H9 (cell line): Measurements from ENCODE around the gene RAI14. TPM values are rescaled to one million over a fixed set of nuclear protein-coding genes. Genes with fewer than 3 reads are reported as not detected.

ENCODE experiments used
- DNase-seq: peaks from one replicate; pipeline ENCODE4 v3.0.0-alpha.2; 2017
- H2AFZ ChIP-seq: one replicate; pipeline ENCODE4 v1.6.1; 2013; ENCODE audit warnings: mild to moderate bottlenecking, low read length, control low read depth, moderate library complexity
- H2AK5ac ChIP-seq: 2 replicates; pipeline ENCODE4 v1.6.1; 2013; ENCODE audit warnings: low read length, control low read depth, mixed read lengths; ENCODE audit not compliant: insufficient read length
- H2BK120ac ChIP-seq: one replicate; pipeline ENCODE4 v1.6.1; 2013; ENCODE audit warnings: low read depth, mild to moderate bottlenecking, low read length, control low read depth, inconsistent platforms; ENCODE audit not compliant: poor library complexity, severe bottlenecking
- H2BK12ac ChIP-seq: 2 replicates; pipeline ENCODE4 v1.6.1; 2013; ENCODE audit warnings: low read length, control low read depth, mixed read lengths, low read depth; ENCODE audit not compliant: insufficient read length
- H2BK15ac ChIP-seq: 2 replicates; pipeline ENCODE4 v1.6.1; 2013; ENCODE audit warnings: low read depth, low read length, control low read depth
- H2BK20ac ChIP-seq: one replicate; pipeline ENCODE4 v1.6.1; 2013; ENCODE audit warnings: low read depth, mild to moderate bottlenecking, low read length, control low read depth, inconsistent platforms; ENCODE audit not compliant: poor library complexity, severe bottlenecking
- H2BK5ac ChIP-seq: 2 replicates; pipeline ENCODE4 v1.6.1; 2013; ENCODE audit warnings: low read length, control low read depth, mixed read lengths; ENCODE audit not compliant: insufficient read length
- H3K14ac ChIP-seq: 2 replicates; pipeline ENCODE4 v1.6.1; 2013; ENCODE audit warnings: low read length, control low read depth; ENCODE audit not compliant: insufficient read depth
- H3K18ac ChIP-seq: 2 replicates; pipeline ENCODE4 v1.6.1; 2013; ENCODE audit warnings: low read depth, mild to moderate bottlenecking, mixed read lengths, low read length, control low read depth; ENCODE audit not compliant: insufficient read length
- H3K23ac ChIP-seq: 2 replicates; pipeline ENCODE4 v1.6.1; 2013; ENCODE audit warnings: low read length, control low read depth, mixed read lengths, low read depth; ENCODE audit not compliant: insufficient read length
- H3K23me2 ChIP-seq: 2 replicates; pipeline ENCODE4 v1.6.1; 2013; ENCODE audit warnings: low read depth, mild to moderate bottlenecking, mixed read lengths, low read length, control low read depth; ENCODE audit not compliant: insufficient read length, poor library complexity, severe bottlenecking
- H3K27ac ChIP-seq: 2 replicates; pipeline ENCODE4 v1.5.1; 2013; ENCODE audit warnings: low read length, control low read depth, mixed read lengths, low read depth; ENCODE audit not compliant: insufficient read length
- H3K27me3 ChIP-seq: 2 replicates; pipeline ENCODE4 v1.6.1; 2013; ENCODE audit warnings: low read length, control low read depth, inconsistent platforms; ENCODE audit not compliant: insufficient read depth
- H3K4ac ChIP-seq: 2 replicates; pipeline ENCODE4 v1.6.1; 2013; ENCODE audit warnings: low read depth, mild to moderate bottlenecking, control low read depth, inconsistent platforms, low read length, moderate library complexity
- H3K4me1 ChIP-seq: 2 replicates; pipeline ENCODE4 v1.6.1; 2013; ENCODE audit warnings: low read length, control low read depth, inconsistent platforms; ENCODE audit not compliant: insufficient read depth
- H3K4me2 ChIP-seq: 2 replicates; pipeline ENCODE4 v1.6.1; 2013; ENCODE audit warnings: low read length, control low read depth, mixed read lengths; ENCODE audit not compliant: insufficient read length, insufficient read depth
- H3K56ac ChIP-seq: 2 replicates; pipeline ENCODE4 v1.6.1; 2013; ENCODE audit warnings: low read depth, mild to moderate bottlenecking, mixed read lengths, low read length, control low read depth; ENCODE audit not compliant: insufficient read length
- H3K79me1 ChIP-seq: 2 replicates; pipeline ENCODE4 v1.6.1; 2013; ENCODE audit warnings: low read depth, mild to moderate bottlenecking, moderate library complexity, low read length, control low read depth, inconsistent platforms; ENCODE audit not compliant: insufficient read depth, poor library complexity, severe bottlenecking
- H3K79me2 ChIP-seq: 2 replicates; pipeline ENCODE4 v1.6.1; 2013; ENCODE audit warnings: low read length, control low read depth, inconsistent platforms; ENCODE audit not compliant: insufficient read depth
- H3K9ac ChIP-seq: 2 replicates; pipeline ENCODE4 v1.6.1; 2013; ENCODE audit warnings: low read length, control low read depth, mixed read lengths; ENCODE audit not compliant: insufficient read length; ENCODE audit errors: extremely low read depth
- H3K9me3 ChIP-seq: one replicate; pipeline ENCODE4 v1.6.1; 2013; ENCODE audit warnings: low read depth, low read length, inconsistent platforms; ENCODE audit not compliant: control insufficient read depth
- H3T11ph ChIP-seq: one replicate; pipeline ENCODE4 v1.6.1; 2013; ENCODE audit warnings: mild to moderate bottlenecking, low read length, control low read depth, inconsistent platforms
- H4K20me1 ChIP-seq: one replicate; pipeline ENCODE4 v1.6.1; 2013; ENCODE audit not compliant: control insufficient read depth, insufficient read length, insufficient read depth
- H4K5ac ChIP-seq: 2 replicates; pipeline ENCODE4 v1.6.1; 2013; ENCODE audit warnings: low read depth, mild to moderate bottlenecking, mixed read lengths, low read length, control low read depth; ENCODE audit not compliant: insufficient read length
- H4K8ac ChIP-seq: replicated peaks from 2 replicates; pipeline ENCODE4 v1.6.1; 2013; ENCODE audit warnings: low read length, control low read depth, mixed read lengths, low read depth; ENCODE audit not compliant: insufficient read length
- H4K91ac ChIP-seq: 2 replicates; pipeline ENCODE4 v1.6.1; 2013; ENCODE audit warnings: low read depth, mild to moderate bottlenecking, moderate library complexity, mixed read lengths, low read length, control low read depth; ENCODE audit not compliant: insufficient read length
- H3K27ac Mint-ChIP-seq, 3 experiments: 2 replicates in 2 of 3; 3 replicates in 1 of 3; pipeline ENCODE4 v1.8.0; 2020 to 2021; ENCODE audit warnings: mixed read lengths in 3 of 3, mild to moderate bottlenecking in 1 of 3, moderate library complexity in 1 of 3
- H3K27me3 Mint-ChIP-seq: 2 replicates; pipeline ENCODE4 v1.8.0; 2021; ENCODE audit warnings: low read depth, mild to moderate bottlenecking, moderate library complexity, mixed read lengths
- H3K36me3 Mint-ChIP-seq, 3 experiments: 2 replicates in 2 of 3; 3 replicates in 1 of 3; pipeline ENCODE4 v1.8.0; 2020 to 2021; ENCODE audit warnings: low read depth in 3 of 3, mixed read lengths in 3 of 3; ENCODE audit not compliant: insufficient read depth in 1 of 3
- H3K4me1 Mint-ChIP-seq, 2 experiments: 2 replicates each; pipeline ENCODE4 v1.8.0; 2020; ENCODE audit warnings: mixed read lengths in 2 of 2
- H3K4me3 Mint-ChIP-seq, 2 experiments: 2 replicates in 1 of 2; 3 replicates in 1 of 2; pipeline ENCODE4 v1.8.0; 2020 to 2021; ENCODE audit warnings: mild to moderate bottlenecking in 2 of 2, mixed read lengths in 2 of 2, moderate library complexity in 1 of 2
- H3K9me3 Mint-ChIP-seq, 2 experiments: 2 replicates in 1 of 2; 3 replicates in 1 of 2; pipeline ENCODE4 v1.8.0; 2020; ENCODE audit warnings: mild to moderate bottlenecking in 2 of 2, mixed read lengths in 2 of 2, moderate library complexity in 1 of 2
- WGBS: extraction: QIAGEN DNeasy Blood & Tissue Kit; methylation state at CpG from one replicate; pipeline ENCODE4 v1.1.7; 2013; ENCODE audit warnings: missing lambda C conversion rate, low lambda C conversion rate, mixed read lengths; ENCODE audit not compliant: insufficient read length; ENCODE audit errors: extremely low coverage; 5-methylcytosine and 5-hydroxymethylcytosine counted together
- total RNA-seq: library from RNA; stranded (reverse); gene quantifications from 2 replicates; pipeline ENCODE4 v1.2.1, GENCODE V29; 2021
- TF ChIP-seq, protein P1 (sequence below): fragments of 200-600 bp; sonication (generic); conservative IDR thresholded peaks from 3 replicates; pipeline ENCODE4 v1.8.0; 2021; ENCODE audit warnings: antibody characterized with exemption, mild to moderate bottlenecking

RAI14 gene
- total RNA-seq, 1 experiment from 2014 or later, result 127 TPM

DNA sequence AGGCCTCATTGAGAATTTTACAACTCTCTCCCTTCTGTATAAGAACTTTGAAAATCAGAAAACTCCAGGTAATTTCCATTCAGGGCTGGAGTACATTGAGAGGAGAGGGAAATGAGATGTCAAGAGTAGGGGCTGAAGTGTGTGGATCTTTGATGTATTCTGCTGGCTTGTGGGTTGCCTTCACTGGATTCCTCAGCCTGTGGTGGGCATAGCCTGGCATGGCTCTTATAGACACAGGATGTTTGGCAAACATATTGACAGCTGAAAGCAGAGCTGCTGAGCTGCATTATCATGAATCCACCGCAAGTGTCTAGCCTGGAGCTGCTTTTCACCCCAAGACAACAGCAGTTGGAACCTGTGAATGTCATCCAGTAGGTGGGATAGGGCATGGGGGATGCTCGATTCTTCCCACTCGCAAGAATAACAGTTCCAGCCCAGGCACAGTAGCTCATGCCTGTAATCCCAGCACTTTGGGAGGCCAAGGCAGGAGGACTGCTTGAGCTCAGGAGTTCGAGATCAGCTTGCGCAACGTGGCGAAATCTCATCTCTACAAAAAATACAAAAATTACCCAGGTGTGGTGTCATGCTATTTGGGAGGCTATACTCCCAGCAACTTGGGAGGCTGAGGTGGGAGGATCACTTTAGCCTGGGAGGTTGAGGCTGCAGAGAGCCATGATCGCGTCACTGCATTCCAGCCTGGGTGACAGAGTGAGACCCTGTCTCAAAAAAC is 146.9 kb downstream of the RAI14 start:
- Histone ChIP-seq H3K23ac (no peak overlapping the region), H3K18ac (no peak overlapping the region), H4K91ac (no peak overlapping the region), H4K8ac (no peak overlapping the region), H2BK5ac (no peak overlapping the region), H3K56ac (no peak overlapping the region), H4K20me1 (no peaks in the 10 kb centered on the region), H3T11ph (no peak overlapping the region), H2BK15ac (no peak overlapping the region), H3K14ac (no peak overlapping the region), H3K4ac (no peak overlapping the region), H2BK12ac (no peak overlapping the region), H3K4me1 (peaks cover 11% of the 10 kb centered on the region; the same call in 1 of the 2 replicates), H2BK20ac (no peak overlapping the region), H2AK5ac (no peak overlapping the region), H3K27ac (no peak overlapping the region), H3K23me2 (no peaks in the 10 kb centered on the region), H3K4me2 (no peak overlapping the region), H4K5ac (no peak overlapping the region), H3K9me3 (no peaks in the 10 kb centered on the region), H2BK120ac (no peak overlapping the region), H3K79me1 (no peaks in the 10 kb centered on the region), H3K79me2 (no peaks in the 10 kb centered on the region), H3K9ac (no peak overlapping the region), H2AFZ (no peak overlapping the region), H3K27me3 (no peaks in the 10 kb centered on the region)
- Mint-ChIP-seq H3K4me1 (peaks cover 17 to 19% of the 10 kb centered on the region in 2 experiments), H3K9me3 (no peaks in the 10 kb centered on the region), H3K36me3 (peaks cover 45 to 84% (median 59%) of the 10 kb centered on the region in 3 experiments; a peak in 6 of 7 replicates), H3K27me3 (no peaks in the 10 kb centered on the region), H3K27ac (no peak overlapping the region; a peak in 1 of 7 replicates), H3K4me3 (no peak overlapping the region)
- DNase-seq, result no peak
- TF ChIP-seq, protein P1, sequence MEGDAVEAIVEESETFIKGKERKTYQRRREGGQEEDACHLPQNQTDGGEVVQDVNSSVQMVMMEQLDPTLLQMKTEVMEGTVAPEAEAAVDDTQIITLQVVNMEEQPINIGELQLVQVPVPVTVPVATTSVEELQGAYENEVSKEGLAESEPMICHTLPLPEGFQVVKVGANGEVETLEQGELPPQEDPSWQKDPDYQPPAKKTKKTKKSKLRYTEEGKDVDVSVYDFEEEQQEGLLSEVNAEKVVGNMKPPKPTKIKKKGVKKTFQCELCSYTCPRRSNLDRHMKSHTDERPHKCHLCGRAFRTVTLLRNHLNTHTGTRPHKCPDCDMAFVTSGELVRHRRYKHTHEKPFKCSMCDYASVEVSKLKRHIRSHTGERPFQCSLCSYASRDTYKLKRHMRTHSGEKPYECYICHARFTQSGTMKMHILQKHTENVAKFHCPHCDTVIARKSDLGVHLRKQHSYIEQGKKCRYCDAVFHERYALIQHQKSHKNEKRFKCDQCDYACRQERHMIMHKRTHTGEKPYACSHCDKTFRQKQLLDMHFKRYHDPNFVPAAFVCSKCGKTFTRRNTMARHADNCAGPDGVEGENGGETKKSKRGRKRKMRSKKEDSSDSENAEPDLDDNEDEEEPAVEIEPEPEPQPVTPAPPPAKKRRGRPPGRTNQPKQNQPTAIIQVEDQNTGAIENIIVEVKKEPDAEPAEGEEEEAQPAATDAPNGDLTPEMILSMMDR, result no peak
- WGBS, result no CpG with 5 or more reads among the region's 9 CpGs
